OCI-LY3 (cell line): ENCODE data around the gene OSBPL8.

Source experiments
- H2AFZ ChIP-seq: fragments of 200-600, 300-600 bp; shearing (Covaris generic); 2 replicates; pipeline ENCODE4 v1.6.0; 2014; ENCODE audit warnings: antibody characterized with exemption, low read depth, low read length
- H3K27ac ChIP-seq: fragments of 200-600, 300-600 bp; sonication (generic); 2 replicates; pipeline ENCODE4 v1.5.1; 2014; ENCODE audit warnings: mild to moderate bottlenecking, low read length, moderate library complexity, mixed read lengths
- H3K27me3 ChIP-seq: fragments of 200-600, 300-600 bp; sonication (generic); 2 replicates; pipeline ENCODE4 v1.6.1; 2014; ENCODE audit warnings: low read depth, low read length, mixed read lengths
- H3K36me3 ChIP-seq: fragments of 200-600, 300-600 bp; sonication (generic); replicated peaks from 2 replicates; pipeline ENCODE3; 2014; ENCODE audit warnings: low read depth, low read length, mixed read lengths
- H3K4me1 ChIP-seq: fragments of 300-600, 200-600 bp; sonication (generic); 2 replicates; pipeline ENCODE4 v1.6.1; 2014; ENCODE audit warnings: low read length, mixed read lengths
- H3K4me2 ChIP-seq: fragments of 200-600, 300-600 bp; sonication (generic); 2 replicates; pipeline ENCODE4 v1.6.1; 2014; ENCODE audit warnings: low read length, mixed read lengths
- H3K4me3 ChIP-seq: fragments of 300-600, 200-600 bp; sonication (generic); 2 replicates; pipeline ENCODE4 v1.5.1; 2014; ENCODE audit warnings: antibody characterized with exemption, mild to moderate bottlenecking, low read length, moderate library complexity
- H3K79me2 ChIP-seq: fragments of 300-600, 200-600 bp; shearing (Covaris generic); 2 replicates; pipeline ENCODE4 v1.6.1; 2014; ENCODE audit warnings: mild to moderate bottlenecking, low read length, mixed read lengths
- H3K9ac ChIP-seq: fragments of 300-600, 200-600 bp; shearing (Covaris generic); 2 replicates; pipeline ENCODE4 v1.6.0; 2014; ENCODE audit warnings: mild to moderate bottlenecking, low read length, moderate library complexity
- H3K9me3 ChIP-seq: fragments of 200-600, 300-600 bp; shearing (Covaris generic); 2 replicates; pipeline ENCODE4 v1.6.1; 2014; ENCODE audit warnings: low read length, mixed read lengths; ENCODE audit not compliant: insufficient read depth
- H4K20me1 ChIP-seq: fragments of 200-600, 300-600 bp; sonication (generic); 2 replicates; pipeline ENCODE4 v1.6.1; 2016; ENCODE audit warnings: low read length, mixed read lengths; ENCODE audit not compliant: insufficient read depth
- CTCF ChIP-seq: fragments of 200-600, 300-600 bp; sonication (generic); IDR thresholded peaks from 2 replicates; pipeline ENCODE4 v1.5.1; 2014; ENCODE audit warnings: antibody characterized with exemption, low read length, low read depth
- EZH2phosphoT487 ChIP-seq: fragments of 200-600 bp; shearing (Covaris generic); IDR thresholded peaks from 2 replicates; pipeline ENCODE4 v1.6.1; 2018; ENCODE audit warnings: antibody characterized with exemption, mixed run types, low read depth

OSBPL8 gene

GRCh38 chr12:76552343-76552938 lies 7.1 kb downstream of the OSBPL8 start:
- Histone ChIP-seq H3K4me2 (no peak overlapping the region), H4K20me1 (peaks cover 9% of the 10 kb centered on the region), H3K9ac (no peak overlapping the region)

GRCh38 chr12:76551482-76551888 lies 8.1 kb downstream of the OSBPL8 start:
- Histone ChIP-seq H3K27me3 (no peaks in the 10 kb centered on the region), H3K4me1 (peaks cover 31% of the 10 kb centered on the region), H3K27ac (peak overlapping the region; percentile 44), H3K36me3 (no peaks in the 10 kb centered on the region), H3K9ac (no peak overlapping the region), H3K4me3 (peak overlapping the region; percentile 40), H3K4me2 (peak overlapping the region; percentile 60), H2AFZ (no peak overlapping the region), H4K20me1 (peaks cover 9% of the 10 kb centered on the region), H3K79me2 (peaks cover 54% of the 10 kb centered on the region), H3K9me3 (no peaks in the 10 kb centered on the region)
- TF ChIP-seq CTCF (no peak), EZH2phosphoT487 (no peak)

More at GRCh38 chr12:76552343-76552938, 7.1 kb downstream of the OSBPL8 start:
- Histone ChIP-seq H3K79me2 (peaks cover 59% of the 10 kb centered on the region), H3K27me3 (no peaks in the 10 kb centered on the region), H3K36me3 (no peaks in the 10 kb centered on the region), H3K27ac (no peak overlapping the region), H2AFZ (no peak overlapping the region), H3K4me1 (peaks cover 31% of the 10 kb centered on the region), H3K4me3 (no peak overlapping the region), H3K9me3 (no peaks in the 10 kb centered on the region)
- TF ChIP-seq CTCF (no peak), EZH2phosphoT487 (no peak)

GRCh38 chr12:76549131-76549530 lies 10.4 kb downstream of the OSBPL8 start:
- peaks cover 50% of the 10 kb centered on the region for H3K79me2 ChIP-seq
- no peak overlapping the region for H3K27ac ChIP-seq
- TF ChIP-seq EZH2phosphoT487 (no peak), CTCF (no peak)
- peaks cover 18% of the 10 kb centered on the region for H3K4me1 ChIP-seq
- no peaks in the 10 kb centered on the region for H3K27me3 ChIP-seq
- no peak overlapping the region for H3K4me3 ChIP-seq
- no peaks in the 10 kb centered on the region for H3K36me3 ChIP-seq
- H4K20me1 ChIP-seq: peaks cover 9% of the 10 kb centered on the region
- no peaks in the 10 kb centered on the region for H3K9me3 ChIP-seq
- no peak overlapping the region for H3K4me2 ChIP-seq
- H3K9ac ChIP-seq: no peak overlapping the region
- H2AFZ ChIP-seq: no peak overlapping the region

GRCh38 chr12:76548222-76548837 lies 11.2 kb downstream of the OSBPL8 start:
- no peaks in the 10 kb centered on the region for H3K27me3 ChIP-seq
- no peaks in the 10 kb centered on the region for H3K9me3 ChIP-seq
- TF ChIP-seq EZH2phosphoT487 (no peak), CTCF (no peak)
- peaks cover 48% of the 10 kb centered on the region for H3K79me2 ChIP-seq
- H3K27ac ChIP-seq: no peak overlapping the region
- H3K36me3 ChIP-seq: no peaks in the 10 kb centered on the region
- no peak overlapping the region for H3K4me3 ChIP-seq
- H3K4me1 ChIP-seq: peaks cover 17% of the 10 kb centered on the region
- peaks cover 9% of the 10 kb centered on the region for H4K20me1 ChIP-seq
- no peak overlapping the region for H2AFZ ChIP-seq
- H3K9ac ChIP-seq: no peak overlapping the region
- no peak overlapping the region for H3K4me2 ChIP-seq
